GM23248 (cell line): Measurements from ENCODE around the gene NVL. TPM values are rescaled to one million over a fixed set of nuclear protein-coding genes. Genes with fewer than 3 reads are reported as not detected.

Experiments
- DNase-seq: peaks from one replicate; pipeline ENCODE4 v3.0.0-alpha.2; 2015
- H2AFZ ChIP-seq: fragments of 200-600 bp; sonication (generic); 2 replicates; pipeline ENCODE4 v1.6.1; 2016; ENCODE audit warnings: antibody characterized with exemption
- H3F3A ChIP-seq: fragments of 200-600 bp; sonication (generic); 2 replicates; pipeline ENCODE4 v1.6.1; 2016; ENCODE audit warnings: mild to moderate bottlenecking, antibody characterized with exemption, mixed run types; ENCODE audit not compliant: insufficient read depth
- H3K27ac ChIP-seq: fragments of 200-600 bp; sonication (generic); 2 replicates; pipeline ENCODE4 v1.5.1; 2016; ENCODE audit warnings: mild to moderate bottlenecking
- H3K27me3 ChIP-seq: fragments of 200-600 bp; sonication (generic); replicated peaks from 2 replicates; pipeline ENCODE4 v1.6.1; 2016; ENCODE audit warnings: mild to moderate bottlenecking; ENCODE audit not compliant: insufficient read depth
- H3K36me3 ChIP-seq: fragments of 200-600 bp; sonication (generic); 2 replicates; pipeline ENCODE4 v1.6.1; 2016; ENCODE audit warnings: low read depth, mild to moderate bottlenecking
- H3K4me1 ChIP-seq: fragments of 200-600 bp; sonication (generic); 2 replicates; pipeline ENCODE4 v1.6.1; 2016; ENCODE audit warnings: mild to moderate bottlenecking; ENCODE audit not compliant: insufficient read depth
- H3K4me2 ChIP-seq: fragments of 200-600 bp; sonication (generic); one replicate; pipeline ENCODE4 v1.6.1; 2016; ENCODE audit warnings: mild to moderate bottlenecking; ENCODE audit not compliant: unreplicated experiment
- H3K4me3 ChIP-seq: fragments of 200-600 bp; sonication (generic); 2 replicates; pipeline ENCODE4 v1.5.1; 2016; ENCODE audit warnings: mild to moderate bottlenecking
- H3K79me2 ChIP-seq: fragments of 200-600 bp; sonication (generic); 2 replicates; pipeline ENCODE4 v1.6.1; 2016; ENCODE audit warnings: mild to moderate bottlenecking; ENCODE audit not compliant: insufficient read depth
- H3K9ac ChIP-seq: fragments of 200-600 bp; sonication (generic); 2 replicates; pipeline ENCODE4 v1.6.1; 2016; ENCODE audit warnings: mild to moderate bottlenecking
- H3K9me2 ChIP-seq: fragments of 200-600 bp; sonication (generic); 2 replicates; pipeline ENCODE4 v1.6.1; 2016; ENCODE audit warnings: mixed run types, mild to moderate bottlenecking, moderate library complexity; ENCODE audit not compliant: insufficient read depth
- H3K9me3 ChIP-seq: fragments of 200-600 bp; sonication (generic); one replicate; pipeline ENCODE4 v1.6.1; 2017; ENCODE audit warnings: low read depth
- H4K20me1 ChIP-seq: fragments of 200-600 bp; sonication (generic); 2 replicates; pipeline ENCODE4 v1.6.0; 2016; ENCODE audit not compliant: insufficient read depth
- EZH2 ChIP-seq: fragments of 200-600 bp; sonication (generic); IDR thresholded peaks from 2 replicates; pipeline ENCODE4 v1.6.1; 2018; ENCODE audit warnings: antibody characterized with exemption, mild to moderate bottlenecking; ENCODE audit not compliant: insufficient read depth, poor library complexity, severe bottlenecking
- EZH2phosphoT487 ChIP-seq: fragments of 200-600 bp; sonication (generic); IDR thresholded peaks from 2 replicates; pipeline ENCODE4 v1.6.1; 2018; ENCODE audit warnings: antibody characterized with exemption, moderate library complexity, mild to moderate bottlenecking, low read depth; ENCODE audit not compliant: insufficient read depth
- WGBS, 2 experiments: methylation state at CpG; one replicate each; pipeline ENCODE4 v1.1.6; 2015 to 2017; ENCODE audit warnings: low lambda C conversion rate in 2 of 2, low coverage in 1 of 2; ENCODE audit errors: missing lambda C conversion rate in 2 of 2; 5-methylcytosine and 5-hydroxymethylcytosine counted together
- in situ Hi-C: fragments of 300-500 bp; cut with MboI; formaldehyde crosslinking; loops from 2 replicates; pipeline ENCODE4 v1.15.0; 2020
- polyA plus RNA-seq: library from polyadenylated mRNA; unstranded; fragments of >200 nt; fragmentation: Nextera tagmentation; extraction: Ambion mirVana; gene quantifications from 2 replicates; pipeline ENCODE4 v1.2.1, GENCODE V29; 2016
- total RNA-seq: library from RNA; depleted of rRNA; stranded (reverse); fragments of >200 nt; shearing (Covaris generic); gene quantifications from 2 replicates; pipeline ENCODE4 v1.2.3, GENCODE V29; 2014

Gene NVL
- total and polyA plus RNA-seq, 2 experiments from 2014 or later: 17.9 to 28.3 TPM

GRCh38 chr1:224201853-224202252, 128.1 kb downstream of the NVL start:
- Histone ChIP-seq H3K9me2 (no peaks in the 10 kb centered on the region), H3K27me3 (no peaks in the 10 kb centered on the region), H3K4me2 (no peak overlapping the region), H3K4me1 (peaks cover 25% of the 10 kb centered on the region), H3K79me2 (no peaks in the 10 kb centered on the region), H3K9me3 (no peaks in the 10 kb centered on the region), H3K27ac (no peak overlapping the region), H3K36me3 (no peaks in the 10 kb centered on the region), H2AFZ (no peak overlapping the region), H3K9ac (no peak overlapping the region), H3K4me3 (no peak overlapping the region), H4K20me1 (no peaks in the 10 kb centered on the region), H3F3A (peaks cover 33% of the 10 kb centered on the region)
- no peak for DNase-seq
- WGBS, 2 experiments: 82% methylated on average over 4 of the region's 4 CpGs
- TF ChIP-seq EZH2phosphoT487 (no peak), EZH2 (no peak)
- in situ Hi-C loops: no loop called here

GRCh38 chr1:224201383-224201782, 128.6 kb downstream of the NVL start:
- Histone ChIP-seq H3K36me3 (no peaks in the 10 kb centered on the region), H3K9me2 (no peaks in the 10 kb centered on the region), H2AFZ (no peak overlapping the region), H3K9ac (no peak overlapping the region), H3K27me3 (no peaks in the 10 kb centered on the region), H3K4me1 (peaks cover 25% of the 10 kb centered on the region), H3K79me2 (no peaks in the 10 kb centered on the region), H3K9me3 (no peaks in the 10 kb centered on the region), H3K4me3 (no peak overlapping the region), H4K20me1 (no peaks in the 10 kb centered on the region), H3K27ac (no peak overlapping the region), H3K4me2 (no peak overlapping the region), H3F3A (peaks cover 33% of the 10 kb centered on the region)
- peak; percentile 26 for DNase-seq
- in situ Hi-C loops: no loop called here
- 85 to 86% methylated on average over 5 of the region's 5 CpGs for WGBS, 2 experiments
- TF ChIP-seq EZH2phosphoT487: no peak
- no peak for TF ChIP-seq EZH2

- DNase-seq: no peak
- peaks cover 26% of the 10 kb centered on the region for H3F3A ChIP-seq
- in situ Hi-C loops: no loop called here
- H3K9me3 ChIP-seq: no peaks in the 10 kb centered on the region
- H3K9ac ChIP-seq: no peak overlapping the region
- H3K4me2 ChIP-seq: no peak overlapping the region
- no peaks in the 10 kb centered on the region for H3K79me2 ChIP-seq
- H3K4me1 ChIP-seq: peaks cover 18% of the 10 kb centered on the region
- no peaks in the 10 kb centered on the region for H3K27me3 ChIP-seq
- no peaks in the 10 kb centered on the region for H3K9me2 ChIP-seq
- 68 to 72% methylated on average over 2 of the region's 2 CpGs for WGBS, 2 experiments
- no peak overlapping the region for H2AFZ ChIP-seq
- no peak overlapping the region for H3K4me3 ChIP-seq
- no peaks in the 10 kb centered on the region; the same call in 1 of the 2 replicates for H3K36me3 ChIP-seq
- H3K27ac ChIP-seq: no peak overlapping the region
- H4K20me1 ChIP-seq: no peaks in the 10 kb centered on the region
- TF ChIP-seq EZH2phosphoT487 (no peak), EZH2 (no peak)
Measured at GRCh38 chr1:224199679-224200078, 130.3 kb downstream of the NVL start.

GRCh38 chr1:224198572-224198971, 131.4 kb downstream of the NVL start:
- 96 to 100% methylated on average over 4 of the region's 4 CpGs for WGBS, 2 experiments
- H3K79me2 ChIP-seq: peaks cover 8% of the 10 kb centered on the region

More at GRCh38 chr1:224198572-224198971, 131.4 kb downstream of the NVL start:
- no peaks in the 10 kb centered on the region for H3K9me3 ChIP-seq
- peaks cover 19% of the 10 kb centered on the region for H3F3A ChIP-seq
- no peak overlapping the region for H2AFZ ChIP-seq
- H3K9me2 ChIP-seq: no peaks in the 10 kb centered on the region
- no peak for DNase-seq
- in situ Hi-C loops: no loop called here
- H3K4me2 ChIP-seq: no peak overlapping the region
- no peak overlapping the region for H3K9ac ChIP-seq
- H3K4me3 ChIP-seq: no peak overlapping the region
- H3K27me3 ChIP-seq: no peaks in the 10 kb centered on the region
- no peak overlapping the region for H3K27ac ChIP-seq
- TF ChIP-seq EZH2 (no peak), EZH2phosphoT487 (no peak)
- H3K36me3 ChIP-seq: peaks cover 6% of the 10 kb centered on the region; the same call in 1 of the 2 replicates
- peaks cover 7% of the 10 kb centered on the region; the same call in 1 of the 2 replicates for H3K4me1 ChIP-seq
- no peaks in the 10 kb centered on the region for H4K20me1 ChIP-seq
